CD4-positive, alpha-beta T cell treated with Interleukin-15 for 1 hour (primary cell): ENCODE results near the gene TAGLN2.

Source experiments
- DNase-seq: peaks from one replicate; pipeline ENCODE4 v3.0.0-alpha.2; 2020

Gene TAGLN2

DNA sequence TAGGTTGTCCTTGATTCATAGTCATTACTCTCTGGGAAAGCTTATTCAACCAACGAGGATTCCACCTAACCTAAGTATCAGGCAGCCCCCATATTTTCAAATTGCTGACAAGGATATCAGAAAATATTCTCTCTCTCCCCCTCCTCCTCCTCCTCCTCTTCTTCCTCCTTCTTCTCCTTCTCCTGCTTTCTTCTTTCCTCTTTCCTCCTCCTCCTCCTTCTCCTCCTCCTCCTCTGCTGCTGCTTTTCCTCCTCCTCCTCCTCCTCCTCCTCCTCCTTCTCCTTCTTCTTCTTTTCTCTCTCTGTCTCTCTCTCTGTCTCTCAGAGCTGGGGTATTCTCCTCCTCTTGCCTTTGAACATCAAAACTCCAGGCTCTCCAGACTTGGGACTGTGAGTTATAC is 22.6 kb upstream of the TAGLN2 start:
- DNase-seq = no peak

DNA sequence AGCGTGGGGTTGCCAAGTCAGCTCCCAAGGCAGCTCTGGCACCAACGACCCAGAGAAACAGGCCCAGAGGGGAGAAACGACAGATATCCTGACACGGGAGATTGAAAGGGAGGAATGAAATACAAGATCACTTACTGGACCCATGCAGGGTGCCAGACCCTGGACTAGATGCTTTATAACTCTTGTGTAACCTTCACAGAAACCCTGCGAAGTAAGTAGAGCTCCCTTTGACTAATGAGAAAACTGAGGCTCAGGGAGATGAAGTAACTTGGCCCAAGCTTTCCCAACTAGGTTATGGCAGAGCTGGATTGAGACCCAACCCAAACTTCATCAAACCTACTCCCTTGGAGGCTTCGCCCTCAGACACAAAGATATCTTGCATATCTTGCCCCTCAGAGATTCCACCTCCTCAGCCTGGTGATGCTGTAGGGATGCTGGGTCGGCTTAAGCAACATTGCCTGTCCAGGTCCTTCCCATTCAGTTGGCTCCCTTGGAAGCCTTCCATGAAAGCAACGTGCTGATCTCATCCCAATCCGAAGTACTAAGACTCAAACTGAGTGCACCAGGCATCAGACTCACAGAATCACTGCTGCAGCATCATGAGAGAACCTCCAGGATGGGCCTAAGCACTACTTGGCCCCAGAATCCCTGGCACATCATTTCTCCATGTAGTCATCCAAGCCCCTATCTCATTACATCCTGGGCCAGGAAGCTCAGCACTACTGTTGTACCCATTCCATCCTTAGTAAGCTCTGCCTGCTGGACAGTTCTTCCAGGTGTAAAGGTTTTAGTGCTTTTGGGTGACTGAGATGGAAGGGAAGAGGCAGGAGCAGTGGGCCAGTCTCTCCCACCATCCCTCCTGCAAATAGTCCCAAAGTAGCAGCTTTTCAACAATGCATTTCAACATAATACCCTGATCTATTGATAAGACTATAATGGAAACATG is 21.2 kb upstream of the TAGLN2 start:
- DNase-seq = no peak

DNA sequence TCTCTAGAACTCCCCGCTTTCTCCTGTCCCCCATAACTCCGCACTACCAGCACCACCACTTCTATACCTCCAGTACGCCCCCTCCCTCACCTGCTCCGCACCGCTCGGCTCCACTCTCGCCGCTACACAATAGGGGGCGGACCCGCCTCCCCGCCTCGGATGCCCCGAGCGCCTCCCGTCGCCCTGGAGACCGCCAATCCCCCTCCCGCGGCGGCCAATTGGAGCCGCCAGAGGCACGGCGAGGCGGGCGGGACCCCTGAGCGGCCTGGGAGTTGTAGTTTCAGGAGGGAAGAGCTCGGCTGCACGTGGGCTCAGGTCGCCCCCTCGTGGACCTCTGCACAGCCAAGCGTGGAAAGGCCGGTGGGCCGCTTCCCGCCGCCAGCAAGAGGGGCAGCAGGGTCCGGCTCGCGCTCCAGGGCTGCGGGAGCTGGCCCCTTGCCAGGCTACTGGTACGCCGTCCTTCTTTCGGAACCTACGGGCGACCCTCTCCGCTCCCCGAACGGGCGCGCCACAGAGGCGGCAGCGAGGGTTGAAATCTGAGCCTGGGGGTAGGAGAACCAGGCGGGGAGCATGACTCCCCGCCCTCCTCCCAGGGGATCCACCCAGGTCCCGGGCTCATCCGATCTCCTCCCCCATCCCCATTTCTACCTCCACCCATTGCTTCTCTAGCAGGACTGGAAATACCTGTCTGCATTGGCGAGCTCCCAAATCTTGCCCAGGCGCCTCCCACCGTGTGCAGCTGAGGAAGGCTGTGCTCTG is 20.4 kb upstream of the TAGLN2 start, which contains the start of gene IGSF9:
Gene IGSF9 (minus strand): TSS at position 131 of the 759 bp plus-strand sequence. CDS start 2,159 bp downstream, outside the sequence.
- DNase-seq = peak; percentile 83

DNA sequence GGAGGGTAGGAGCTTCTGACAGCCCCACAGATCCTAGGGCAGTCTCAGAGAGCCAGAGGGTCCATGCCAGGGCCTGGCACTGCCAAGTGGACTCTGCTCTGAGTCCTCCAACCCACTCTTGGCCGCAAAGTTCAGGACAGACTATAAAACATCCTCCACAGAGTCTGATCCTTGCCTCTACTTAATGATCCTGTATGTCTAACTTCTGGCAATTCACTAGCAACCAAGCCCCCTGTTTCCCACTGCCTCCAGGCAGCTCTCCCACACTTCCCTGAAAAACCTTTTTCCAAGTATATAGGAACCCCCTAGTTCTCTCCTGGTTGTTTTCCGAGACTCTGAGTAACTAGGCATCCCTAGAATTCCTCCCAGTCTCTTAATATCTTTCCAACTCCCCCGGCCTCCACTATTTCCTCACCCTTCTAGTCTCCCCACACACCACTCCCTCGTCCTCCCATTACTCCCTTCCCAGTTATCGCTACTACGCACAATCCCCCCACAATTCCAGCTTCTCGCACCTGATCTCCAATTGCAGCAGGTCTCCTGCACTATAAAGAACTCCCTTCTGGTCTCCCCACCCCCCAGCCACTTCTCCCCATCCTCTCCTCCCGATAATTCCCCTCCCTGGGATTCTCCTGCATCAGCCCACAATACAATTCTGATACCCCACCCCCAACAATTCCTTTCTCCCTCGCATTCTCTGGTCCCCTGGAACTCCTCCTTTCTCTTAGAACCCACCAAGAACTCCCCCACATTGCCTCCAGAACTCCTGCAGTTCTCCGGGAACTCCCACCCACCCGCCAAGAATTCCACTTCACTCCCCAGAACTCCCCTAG is 19.5 kb upstream of the TAGLN2 start:
- DNase-seq = no peak

DNA sequence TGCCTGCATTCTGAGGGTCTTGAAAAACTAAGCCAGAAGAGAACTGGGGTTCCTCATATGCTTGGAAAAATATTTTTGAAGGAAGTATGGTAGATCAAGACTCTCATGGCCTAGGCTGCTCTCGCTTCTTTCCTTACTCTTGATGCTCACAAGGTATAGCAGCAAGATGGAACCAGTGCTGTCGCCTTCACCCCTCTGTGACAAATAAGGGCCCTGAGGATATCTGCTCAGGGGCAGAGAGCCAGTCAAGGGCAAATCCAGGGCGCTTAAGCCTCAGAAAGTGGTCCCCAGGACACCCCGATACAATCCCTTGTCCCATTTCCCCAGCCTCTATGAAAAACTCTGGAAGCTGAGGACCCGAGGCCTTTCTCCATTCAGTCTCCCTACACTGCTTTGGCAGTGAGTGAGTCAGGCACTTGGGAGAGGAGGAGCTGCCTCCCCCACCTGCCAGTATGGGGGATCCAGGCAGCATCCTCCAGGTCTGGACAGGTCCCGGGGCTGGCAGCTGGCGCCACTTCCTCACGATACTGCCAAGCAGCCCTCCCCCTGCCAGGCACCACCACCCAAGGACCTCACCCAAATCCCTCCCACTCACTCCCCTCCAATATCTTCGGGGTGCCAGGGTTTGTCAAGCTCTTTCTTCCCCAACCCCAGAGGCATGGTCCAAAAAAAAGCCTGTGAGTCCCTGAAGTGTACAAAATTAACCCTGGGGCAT is 18.8 kb upstream of the TAGLN2 start:
- DNase-seq = no peak

DNA sequence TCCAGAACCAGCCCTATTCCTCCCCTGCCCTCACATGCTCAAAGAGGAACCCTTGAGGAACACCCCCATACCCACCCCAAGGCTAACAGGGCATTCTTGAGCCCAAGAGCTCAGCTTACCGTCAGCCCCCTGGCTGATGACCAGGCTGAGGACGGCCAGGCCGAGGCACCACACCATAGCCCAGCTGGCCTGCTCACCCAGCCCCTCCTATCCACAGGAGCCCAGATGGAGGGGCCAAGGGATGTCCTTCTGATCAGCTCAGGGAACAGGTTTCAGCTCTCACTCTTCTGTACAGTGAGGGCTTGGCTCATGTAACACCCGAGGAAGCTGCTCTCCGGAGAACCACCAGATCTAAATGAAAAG is 18.0 kb upstream of the TAGLN2 start:
- no peak for DNase-seq

DNA sequence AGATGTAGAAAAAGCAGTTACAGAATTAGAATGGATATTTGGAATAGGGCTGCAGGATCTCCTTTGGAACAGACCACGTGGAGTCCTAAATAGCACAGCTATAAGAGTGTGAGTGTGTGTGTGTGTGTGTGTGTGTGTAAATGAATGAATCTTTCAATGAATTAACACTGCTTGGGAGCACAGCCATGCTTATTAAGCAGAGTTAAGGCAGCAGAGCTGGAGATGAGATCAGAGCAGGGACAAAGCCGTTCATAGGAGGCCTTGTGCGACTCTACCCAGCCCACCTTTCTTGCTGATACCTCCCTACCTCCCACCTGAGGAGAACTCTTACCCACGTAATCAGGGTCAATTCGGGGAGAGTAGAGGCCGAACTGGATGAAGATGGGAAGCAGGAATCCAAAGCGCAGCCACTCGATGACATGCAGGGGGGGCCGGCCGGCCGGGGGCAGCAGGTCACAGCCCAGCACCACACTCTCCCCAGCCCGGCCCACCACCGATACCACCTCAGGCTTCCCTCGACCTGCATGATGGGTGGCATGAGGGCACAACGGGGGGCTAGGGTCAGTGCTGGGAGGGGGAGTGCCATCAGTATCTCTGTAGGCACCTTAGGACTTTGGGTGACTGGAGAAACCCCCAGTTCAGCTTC is 17.4 kb upstream of the TAGLN2 start:
- DNase-seq = no peak

DNA sequence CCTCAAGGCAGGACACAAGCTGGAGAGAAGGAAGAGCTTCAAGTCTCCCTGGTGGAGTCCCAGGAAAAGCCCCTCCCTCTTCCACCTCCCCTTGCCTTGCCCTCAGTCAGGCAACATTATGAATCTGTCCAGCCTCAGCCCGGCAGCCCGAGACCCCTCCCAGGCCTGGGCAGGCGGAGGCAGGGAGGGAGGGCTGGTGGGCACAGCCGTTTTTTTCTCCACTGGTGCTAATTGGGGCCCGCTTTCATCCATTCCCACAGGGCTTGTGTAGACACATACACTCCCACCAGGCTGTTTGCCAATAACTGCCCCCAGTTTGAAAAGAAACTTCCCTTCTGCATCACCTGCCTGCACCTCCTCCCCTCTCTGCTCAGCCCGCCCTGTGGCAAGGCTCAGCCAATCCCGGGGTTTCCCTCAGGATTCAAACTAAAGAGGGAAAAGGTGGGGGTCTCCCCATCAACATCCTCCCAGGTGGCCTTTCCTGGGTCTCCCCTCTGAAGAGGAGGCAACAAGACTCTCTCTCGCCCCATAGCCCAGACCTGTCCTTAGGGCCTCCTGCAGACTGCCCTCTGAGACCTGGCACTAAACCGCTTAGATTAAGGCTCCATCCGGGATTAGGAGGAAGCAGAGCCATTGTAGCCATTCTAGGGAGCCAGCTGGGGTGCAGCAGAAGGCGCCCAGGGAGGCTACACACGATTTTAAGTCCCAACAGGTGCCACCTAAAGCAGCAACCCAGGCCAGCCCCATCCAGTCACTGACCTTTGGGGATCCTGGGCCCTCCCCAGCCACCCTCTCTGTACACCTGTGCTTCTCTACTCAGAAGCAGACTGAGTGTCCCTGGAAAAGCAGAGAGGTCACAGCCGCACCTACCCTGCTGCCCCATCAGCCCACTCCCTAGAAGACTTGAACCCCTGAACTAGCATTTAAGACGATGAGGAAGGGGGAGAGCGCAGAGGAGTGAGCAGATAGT is 16.6 kb upstream of the TAGLN2 start:
- no peak for DNase-seq

DNA sequence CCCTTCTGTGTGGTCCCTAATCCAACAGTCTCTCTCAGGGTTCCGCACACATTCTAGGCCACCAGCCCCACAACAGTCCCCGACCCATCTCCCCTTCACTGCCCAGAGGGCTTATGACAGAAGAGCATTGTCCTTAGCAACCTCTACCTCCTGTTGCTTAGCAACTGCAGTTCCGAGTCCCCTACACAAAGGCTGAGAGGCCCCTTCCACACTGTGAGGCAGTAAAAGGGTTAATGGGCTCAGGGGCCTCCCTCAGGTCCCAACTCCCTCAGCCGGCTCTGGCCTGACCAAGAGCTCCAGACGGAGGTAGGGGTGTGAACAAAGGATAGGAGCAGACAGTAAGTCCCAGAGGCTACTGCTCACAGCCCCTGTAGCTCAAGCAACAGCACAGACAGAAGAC is 15.8 kb upstream of the TAGLN2 start:
- no peak for DNase-seq

DNA sequence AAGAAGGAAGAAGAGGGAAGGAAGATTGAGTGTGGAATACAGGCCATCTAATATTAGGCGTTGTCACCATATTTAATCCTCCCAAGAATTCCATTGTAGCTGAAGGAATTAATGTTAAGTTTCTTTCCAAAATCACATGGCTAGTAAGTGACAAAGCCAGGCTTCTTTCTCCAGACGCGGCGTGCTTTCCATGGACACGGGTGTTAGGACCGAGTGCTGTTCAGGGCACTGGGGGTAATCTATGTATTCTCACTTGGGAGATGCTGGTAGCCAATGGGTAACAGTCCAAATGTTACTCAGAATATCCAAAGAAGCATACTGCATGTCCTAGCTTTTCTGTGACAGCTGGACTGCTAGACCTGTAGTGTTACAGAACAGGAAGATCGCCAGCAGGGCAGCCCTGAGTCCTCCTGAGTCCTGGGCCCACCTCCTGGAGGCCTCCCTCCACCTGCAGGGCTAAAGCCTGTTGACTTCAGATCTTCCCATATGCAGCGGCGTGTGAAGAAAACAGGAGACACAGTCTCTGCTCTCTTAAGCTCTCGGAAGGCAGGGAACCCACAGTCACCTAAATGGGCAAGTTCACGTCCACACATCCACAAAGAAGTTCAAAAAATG is 14.8 kb upstream of the TAGLN2 start:
- DNase-seq = no peak

DNA sequence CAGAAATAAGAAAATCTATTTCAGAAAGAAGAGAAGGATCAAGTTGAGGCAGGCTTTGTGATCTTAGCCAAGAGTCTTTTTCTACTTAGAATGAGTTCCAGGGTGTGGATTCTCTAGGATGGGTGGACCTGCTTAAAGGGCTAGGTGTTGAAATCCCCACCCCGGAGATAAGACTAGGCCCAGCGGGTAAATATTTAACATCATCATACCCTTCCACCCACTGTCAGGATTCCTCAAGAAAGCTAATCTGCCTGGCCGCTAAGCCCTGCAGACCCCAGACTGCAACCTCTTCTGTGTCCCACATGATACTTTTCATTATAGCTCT is 14.3 kb upstream of the TAGLN2 start:
- DNase-seq = no peak

DNA sequence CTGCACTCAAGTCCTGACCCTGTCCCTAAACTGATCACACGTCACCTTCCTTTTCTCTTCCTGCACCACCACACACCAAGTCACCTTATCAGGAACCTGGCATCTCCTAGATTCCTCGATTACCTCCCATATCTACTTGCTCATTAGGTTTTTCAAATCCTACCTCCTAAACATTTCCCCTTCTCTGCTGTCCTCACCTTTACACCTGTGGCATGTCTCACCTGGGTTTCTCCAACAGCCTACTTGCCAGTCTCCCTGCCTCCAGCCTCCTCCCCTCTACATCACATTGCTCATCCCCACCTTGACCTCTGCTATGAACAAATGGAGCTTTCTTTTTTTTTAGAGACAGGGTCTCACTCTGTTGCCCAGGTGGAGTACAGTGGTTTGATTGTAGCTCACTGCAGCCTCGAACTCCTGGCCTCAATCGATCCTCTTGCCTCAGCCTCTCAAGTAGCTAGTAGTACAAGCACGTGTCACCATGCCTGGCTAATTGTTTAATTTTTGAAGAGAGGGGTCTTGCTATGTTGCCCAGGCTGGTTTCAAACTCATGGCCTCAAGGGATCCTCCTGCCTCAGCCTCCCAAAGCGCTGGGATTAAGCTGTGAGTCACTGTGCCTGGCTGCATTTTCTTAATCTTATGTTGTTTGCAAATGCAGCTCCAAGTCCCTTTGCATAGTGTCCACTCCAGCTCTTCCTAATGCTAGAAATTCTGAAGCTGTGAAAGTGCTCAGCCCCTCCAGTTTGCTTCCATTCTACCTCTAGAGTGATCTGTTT is 13.8 kb upstream of the TAGLN2 start:
- DNase-seq = no peak

DNA sequence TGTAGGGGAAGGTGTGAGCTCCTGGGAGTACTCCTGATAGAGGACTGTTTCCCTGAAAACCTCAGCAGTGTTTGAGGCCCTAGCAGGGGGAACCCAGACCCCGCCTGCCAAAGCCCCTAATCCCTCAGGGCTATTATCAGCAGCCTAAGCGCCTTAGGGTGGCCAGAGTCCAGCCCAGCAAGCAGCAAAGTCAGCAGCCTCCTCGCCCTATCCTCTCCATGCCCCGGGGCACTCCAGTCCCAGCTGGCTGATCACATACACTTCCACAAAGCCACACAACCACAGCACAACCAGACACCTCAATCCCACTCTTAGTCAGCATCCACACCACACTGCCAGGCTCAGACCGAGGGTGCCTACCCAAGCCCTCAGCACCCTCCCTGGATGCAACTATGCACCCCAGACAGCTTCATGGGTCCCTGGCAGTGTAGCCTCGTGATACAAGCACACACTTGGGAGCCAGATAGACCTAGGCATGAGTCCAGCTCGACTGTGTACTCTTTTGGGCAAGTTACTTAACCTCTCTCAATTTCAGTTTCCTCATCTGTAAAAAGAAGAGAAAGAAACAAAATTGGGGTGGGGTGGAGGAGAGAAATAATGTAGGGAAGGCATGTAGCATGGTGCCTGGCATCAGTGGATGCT is 13.0 kb upstream of the TAGLN2 start:
- DNase-seq = no peak

DNA sequence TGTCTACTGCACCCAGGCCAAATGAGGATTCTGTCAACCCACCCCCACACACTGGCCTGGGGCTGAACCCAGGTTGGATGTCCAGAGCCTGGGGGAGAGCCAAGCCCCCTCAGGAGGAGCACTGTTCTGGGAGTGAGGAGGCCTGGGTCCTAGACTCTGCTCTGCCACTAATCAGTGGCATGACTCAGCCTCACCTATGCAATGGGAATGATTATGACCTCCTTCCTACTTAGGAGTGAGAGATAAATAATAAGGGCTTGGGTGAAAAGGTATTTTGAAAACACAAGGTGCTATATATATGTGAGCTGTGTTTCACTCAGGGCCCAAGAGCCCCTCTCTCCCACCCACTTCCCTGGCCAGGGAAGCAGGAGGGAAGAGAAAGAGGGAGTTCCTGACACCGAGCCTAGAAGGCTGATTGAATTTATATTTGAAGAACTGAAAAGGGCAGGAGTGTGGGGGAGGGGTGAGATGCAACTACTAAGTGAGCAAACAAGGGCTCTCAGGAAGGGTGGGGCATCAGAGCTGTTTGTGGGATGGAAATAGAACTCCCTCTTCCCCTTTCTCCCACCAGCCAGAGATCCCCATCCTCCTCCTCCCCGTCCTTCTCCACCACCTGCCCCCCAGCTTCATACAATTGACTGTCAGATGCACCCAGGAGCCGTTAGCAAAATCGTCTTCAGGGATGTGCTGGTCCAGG is 11.9 kb upstream of the TAGLN2 start:
- peak; percentile 39 for DNase-seq

DNA sequence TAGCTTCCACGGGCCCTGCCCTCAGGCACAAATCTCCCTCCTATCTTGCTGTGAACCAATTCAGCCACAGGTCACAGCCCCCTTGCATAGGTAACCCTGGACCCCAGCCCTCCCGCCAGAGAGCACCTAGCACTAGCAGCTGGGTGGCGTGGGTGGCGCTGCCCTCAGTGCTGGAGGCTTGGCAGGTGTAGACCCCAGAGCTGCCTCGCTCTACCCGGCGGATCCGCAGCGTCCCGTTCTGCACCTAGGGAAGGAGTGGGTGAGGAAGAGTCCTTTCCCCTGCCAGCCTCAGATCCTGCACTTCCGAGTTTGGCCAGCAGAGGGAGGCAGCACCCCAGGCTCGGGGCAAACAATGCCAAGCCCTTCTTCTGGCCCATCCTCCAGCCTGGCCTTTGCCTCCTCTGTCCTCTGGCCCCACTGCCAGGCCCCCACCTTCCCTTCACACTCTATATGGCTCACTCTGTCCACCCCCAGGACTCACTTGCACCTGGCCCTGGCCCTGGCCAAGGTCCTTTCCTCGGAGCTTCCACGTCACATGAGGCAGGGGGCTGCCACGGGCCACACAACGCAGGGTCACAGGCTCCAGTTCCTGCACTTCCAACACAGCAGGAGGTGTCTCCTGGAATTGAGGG is 11.1 kb upstream of the TAGLN2 start:
- DNase-seq = peak; percentile 73

DNA sequence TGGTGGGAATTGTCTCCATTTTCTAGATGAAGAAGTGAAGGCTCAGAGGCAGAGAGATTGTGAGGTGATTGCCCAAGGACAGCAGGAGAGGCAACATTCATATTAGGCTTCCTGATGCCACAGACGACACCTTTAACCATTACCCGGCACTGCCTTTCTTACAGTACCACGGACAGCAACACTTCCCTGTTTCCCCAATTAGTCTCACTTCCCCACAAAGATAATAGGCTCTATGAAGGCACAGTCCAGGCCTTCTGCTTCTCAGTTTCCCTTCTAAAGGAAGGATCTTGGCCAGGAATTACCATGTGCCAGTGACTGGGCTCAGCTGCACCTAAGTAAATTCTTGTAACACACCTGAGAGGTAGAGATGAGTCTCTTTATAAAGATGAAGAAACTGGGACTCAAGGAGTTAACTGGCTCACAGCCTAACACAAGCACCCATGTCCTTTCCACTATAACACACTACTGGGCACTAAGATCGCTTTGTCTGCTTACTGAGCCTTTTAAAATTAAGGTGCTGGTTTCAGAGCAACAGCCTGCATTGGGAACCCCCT is 10.5 kb upstream of the TAGLN2 start:
- DNase-seq = no peak

DNA sequence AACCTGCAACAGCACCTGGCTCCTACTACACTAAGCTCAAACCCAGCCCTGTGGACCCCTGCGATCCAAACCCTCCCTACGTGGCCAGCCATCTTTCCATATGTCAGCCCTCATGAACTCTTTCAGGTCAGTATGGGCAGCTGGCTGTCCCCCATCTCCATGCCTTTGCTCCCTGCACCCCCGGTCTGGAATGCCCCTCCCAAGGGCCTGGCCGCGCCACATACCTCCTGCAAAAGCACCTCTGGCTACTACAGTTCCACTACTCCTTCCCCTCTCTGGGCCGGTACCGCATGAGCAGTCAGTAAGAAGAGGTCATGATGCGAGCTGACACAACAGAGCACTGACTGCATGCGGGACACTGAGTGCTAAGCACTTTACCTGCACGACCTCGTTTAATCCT is 10.0 kb upstream of the TAGLN2 start:
- DNase-seq = no peak
